AG04450 (cell line): Measurements from ENCODE around the gene MCC. TPM values are rescaled to one million over a fixed set of nuclear protein-coding genes. Genes with fewer than 3 reads are reported as not detected.

ENCODE experiments used
- CTCF ChIA-PET: fragments of 300-600, 350-600 bp; formaldehyde crosslinking; extraction: SDS; loops from one replicate; lab custom pipeline; 2022; ENCODE audit warnings: antibody characterized with exemption, inconsistent platforms; lab: Charles Lee
- POLR2A ChIA-PET: fragments of 350-600 bp; formaldehyde crosslinking; extraction: SDS; loops from one replicate; lab custom pipeline; 2021; ENCODE audit warnings: antibody characterized with exemption, inconsistent platforms; lab: Yijun Ruan, JAX
- DNase-seq: peaks from one replicate; pipeline ENCODE4 v3.0.0-alpha.2; 2011; ENCODE audit warnings: low read depth, low spot score
- H3K27ac ChIP-seq: one replicate; pipeline ENCODE4 v1.5.1; 2012; ENCODE audit warnings: low read depth, low read length, control low read depth
- H3K27me3 ChIP-seq: one replicate; pipeline ENCODE4 v1.6.0; 2012; ENCODE audit warnings: low read length; ENCODE audit not compliant: control insufficient read depth, insufficient read depth
- H3K4me3 ChIP-seq: 2 replicates; pipeline ENCODE4 v1.5.1; 2011; ENCODE audit warnings: mild to moderate bottlenecking, low read depth, low read length, control low read depth
- H3K9me3 ChIP-seq: 2 replicates; pipeline ENCODE4 v1.5.1; 2012; ENCODE audit warnings: low read length; ENCODE audit not compliant: control insufficient read depth, insufficient read depth
- polyA plus RNA-seq: library from polyadenylated mRNA; depleted of rRNA; stranded (reverse); fragments of >200 nt; gene quantifications from 2 replicates; pipeline ENCODE4 v1.2.3, GENCODE V29; 2011
- TF ChIP-seq, protein P1 (sequence below): IDR thresholded peaks from 2 replicates; pipeline ENCODE4 v1.5.1; 2011; ENCODE audit warnings: low read depth, low read length, control low read depth, inconsistent platforms

The MCC gene
- polyA plus RNA-seq, 1 experiment: 17.5 TPM

DNA sequence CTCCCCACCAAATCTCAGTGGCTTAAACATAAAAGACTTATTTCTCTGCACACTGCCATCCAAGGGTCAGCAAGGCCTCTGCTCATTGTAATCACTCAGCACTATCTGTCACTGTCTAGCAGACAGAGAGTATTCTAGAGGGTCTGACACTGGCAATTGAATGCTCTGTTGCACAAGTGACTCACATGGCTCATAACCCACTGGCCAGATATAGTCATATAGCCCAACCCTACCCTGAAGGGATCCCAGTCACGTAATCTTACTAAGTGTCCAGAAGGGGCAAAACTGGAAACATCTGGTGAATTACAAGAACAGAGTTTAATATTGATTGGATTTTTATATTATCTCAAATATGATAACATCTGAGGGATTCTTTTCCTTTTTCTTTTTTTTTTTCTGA lies 134.2 kb downstream of the MCC start:
- TF ChIP-seq, protein P1, sequence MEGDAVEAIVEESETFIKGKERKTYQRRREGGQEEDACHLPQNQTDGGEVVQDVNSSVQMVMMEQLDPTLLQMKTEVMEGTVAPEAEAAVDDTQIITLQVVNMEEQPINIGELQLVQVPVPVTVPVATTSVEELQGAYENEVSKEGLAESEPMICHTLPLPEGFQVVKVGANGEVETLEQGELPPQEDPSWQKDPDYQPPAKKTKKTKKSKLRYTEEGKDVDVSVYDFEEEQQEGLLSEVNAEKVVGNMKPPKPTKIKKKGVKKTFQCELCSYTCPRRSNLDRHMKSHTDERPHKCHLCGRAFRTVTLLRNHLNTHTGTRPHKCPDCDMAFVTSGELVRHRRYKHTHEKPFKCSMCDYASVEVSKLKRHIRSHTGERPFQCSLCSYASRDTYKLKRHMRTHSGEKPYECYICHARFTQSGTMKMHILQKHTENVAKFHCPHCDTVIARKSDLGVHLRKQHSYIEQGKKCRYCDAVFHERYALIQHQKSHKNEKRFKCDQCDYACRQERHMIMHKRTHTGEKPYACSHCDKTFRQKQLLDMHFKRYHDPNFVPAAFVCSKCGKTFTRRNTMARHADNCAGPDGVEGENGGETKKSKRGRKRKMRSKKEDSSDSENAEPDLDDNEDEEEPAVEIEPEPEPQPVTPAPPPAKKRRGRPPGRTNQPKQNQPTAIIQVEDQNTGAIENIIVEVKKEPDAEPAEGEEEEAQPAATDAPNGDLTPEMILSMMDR: no peak
- no peak overlapping the region for H3K27ac ChIP-seq
- CTCF ChIA-PET: no interaction called here
- no peaks in the 10 kb centered on the region for H3K27me3 ChIP-seq
- no peak for DNase-seq
- H3K9me3 ChIP-seq: no peaks in the 10 kb centered on the region
- no peak overlapping the region for H3K4me3 ChIP-seq
- POLR2A ChIA-PET: no interaction called here

DNA sequence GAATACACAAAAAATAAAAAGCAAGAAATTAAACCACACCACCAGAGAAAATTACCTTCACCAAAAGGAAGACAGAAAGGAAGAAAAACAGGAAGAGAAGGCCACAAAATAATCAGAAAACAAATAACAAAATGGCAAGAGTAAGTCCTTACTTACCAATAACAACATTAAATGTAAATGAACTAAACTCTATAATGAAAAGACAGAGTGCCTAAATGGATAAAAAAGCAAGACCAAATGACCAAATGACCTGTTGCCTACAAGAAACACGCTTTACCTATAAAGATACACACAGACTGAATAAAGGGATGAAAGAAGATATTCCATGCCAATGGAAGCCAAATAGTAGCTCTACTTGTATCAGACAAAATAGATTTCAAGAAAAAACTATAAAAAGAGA lies 140.7 kb downstream of the MCC start:
- no peak for DNase-seq
- Histone ChIP-seq H3K27me3 (no peaks in the 10 kb centered on the region), H3K27ac (no peak overlapping the region), H3K9me3 (no peaks in the 10 kb centered on the region), H3K4me3 (no peak overlapping the region)
- TF ChIP-seq, protein P1: no peak
- ChIA-PET POLR2A (no interaction called here), CTCF (no interaction called here)

DNA sequence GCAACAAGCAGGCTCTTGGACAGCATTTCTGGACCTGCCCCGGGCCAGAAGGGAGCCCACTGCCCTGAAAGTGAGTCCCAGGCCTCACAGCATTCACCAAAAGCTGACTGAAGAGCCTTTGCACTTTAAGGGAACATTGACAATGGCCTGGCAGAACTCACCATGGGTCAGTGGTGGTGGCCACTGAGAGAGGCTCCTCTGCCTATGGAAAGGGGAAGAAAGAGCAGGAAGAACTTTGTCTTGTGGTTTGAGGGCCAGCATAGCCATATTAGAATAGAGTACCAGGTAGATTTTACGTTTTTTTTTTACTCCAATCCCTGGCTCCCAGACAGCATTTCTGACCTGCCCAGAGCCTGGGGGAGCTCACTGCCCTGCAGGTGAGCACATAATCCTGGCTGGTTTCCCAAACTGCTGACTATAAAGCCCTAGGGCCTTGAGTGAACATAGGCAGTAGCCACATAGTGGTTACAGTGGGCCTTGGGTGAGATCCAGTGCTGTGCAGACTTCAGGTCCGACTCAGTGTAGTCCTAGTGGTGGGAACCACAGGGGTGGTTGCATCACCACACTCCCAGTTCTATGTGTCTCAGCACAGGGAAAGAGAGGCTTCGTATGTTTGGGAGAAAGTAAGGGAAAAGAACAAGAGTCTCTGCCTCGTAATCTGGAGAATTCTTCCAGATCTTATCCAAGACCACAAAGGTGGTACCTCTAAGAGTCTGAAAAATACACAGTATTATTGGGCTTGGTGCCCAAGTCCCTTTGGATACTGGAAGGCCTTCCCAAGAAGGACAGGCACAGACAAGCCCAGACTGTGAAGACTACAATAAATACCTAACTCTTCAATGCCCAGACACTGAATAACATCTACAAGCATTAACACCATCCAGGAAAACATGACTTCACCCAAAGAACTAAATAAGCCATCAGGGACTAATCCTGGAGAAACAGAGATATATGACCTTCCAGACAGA lies 143.0 kb downstream of the MCC start:
- ChIA-PET POLR2A (no interaction called here), CTCF (no interaction called here)
- Histone ChIP-seq H3K4me3 (no peak overlapping the region), H3K9me3 (no peaks in the 10 kb centered on the region), H3K27me3 (no peaks in the 10 kb centered on the region), H3K27ac (no peak overlapping the region)
- no peak for DNase-seq
- TF ChIP-seq, protein P1: no peak

DNA sequence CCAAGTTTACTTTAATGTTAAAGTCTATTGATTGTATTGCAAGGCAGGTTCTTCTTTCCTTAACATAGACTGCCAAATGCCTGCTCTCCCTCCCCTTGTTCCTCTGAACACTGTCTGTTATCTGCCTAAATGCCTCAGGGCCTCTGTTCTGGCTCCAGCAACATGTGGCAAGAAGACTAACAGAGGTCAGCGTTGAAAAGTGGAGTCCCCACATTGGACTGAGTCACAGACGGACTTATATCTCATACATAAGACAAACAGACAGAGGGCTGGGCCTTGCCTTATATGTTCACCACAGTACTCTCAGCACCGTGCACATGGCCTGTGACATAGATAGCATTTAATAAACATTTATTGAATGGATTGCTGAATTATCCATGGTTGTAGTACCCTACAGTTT lies 144.9 kb downstream of the MCC start:
- Histone ChIP-seq H3K27me3 (no peaks in the 10 kb centered on the region), H3K9me3 (no peaks in the 10 kb centered on the region), H3K4me3 (no peak overlapping the region), H3K27ac (no peak overlapping the region)
- CTCF ChIA-PET: no interaction called here
- TF ChIP-seq, protein P1: no peak
- POLR2A ChIA-PET: no interaction called here
- no peak for DNase-seq

DNA sequence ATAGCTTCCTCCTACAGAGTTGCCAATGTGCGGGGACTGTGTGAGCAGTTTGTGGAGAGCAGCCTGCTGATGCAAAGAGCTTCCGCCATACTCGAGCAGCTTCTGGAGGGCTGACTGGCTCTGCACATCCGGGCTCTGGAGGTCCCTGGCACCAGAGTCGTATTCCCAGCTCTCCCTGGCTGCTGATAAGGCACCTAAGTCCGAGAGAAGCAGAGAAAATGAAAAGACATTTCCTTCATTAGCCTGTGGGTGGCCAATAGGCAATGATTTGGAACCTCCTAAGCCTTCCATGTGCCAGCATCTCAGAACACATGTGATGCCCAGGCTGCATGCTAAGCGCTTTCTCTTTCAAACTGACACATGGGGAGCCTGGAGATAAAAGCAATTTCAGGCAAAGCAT lies 147.7 kb downstream of the MCC start:
- Histone ChIP-seq H3K27ac (no peak overlapping the region), H3K4me3 (no peak overlapping the region), H3K9me3 (no peaks in the 10 kb centered on the region), H3K27me3 (no peaks in the 10 kb centered on the region)
- TF ChIP-seq, protein P1: no peak
- ChIA-PET CTCF (no interaction called here), POLR2A (no interaction called here)
- no peak for DNase-seq
